Esophagus muscularis mucosa (tissue), 4 donors: Measurements from ENCODE around the gene FAR2. TPM values are rescaled to one million over a fixed set of nuclear protein-coding genes. Genes with fewer than 3 reads are reported as not detected.

Experiments
- DNase-seq: peaks from one replicate; pipeline ENCODE4 v3.0.0-alpha.2; 2017; ENCODE audit errors: extremely low spot score
- H3K27ac ChIP-seq, 4 donors: fragments of 200-600 bp; sonication (generic); replicated peaks in 1 of 4; 1 replicate in 3 of 4; 2 replicates in 1 of 4; pipeline ENCODE4 v1.5.1; 2016 to 2019; ENCODE audit warnings: mild to moderate bottlenecking in 1 of 4
- H3K27me3 ChIP-seq, 4 donors: fragments of 200-600 bp; sonication (generic); one replicate each; pipeline versions ENCODE4 v1.5.1 to v1.6.0; 2016 to 2019
- H3K36me3 ChIP-seq, 4 donors: fragments of 200-600 bp; sonication (generic); one replicate each; pipeline ENCODE4 v1.5.1; 2016 to 2019
- H3K4me1 ChIP-seq, 4 donors: fragments of 200-600 bp; sonication (generic); one replicate each; pipeline ENCODE4 v1.5.1; 2016 to 2019
- H3K4me3 ChIP-seq, 4 donors: fragments of 200-600 bp; sonication (generic); 1 replicate in 2 of 4; 2 replicates in 2 of 4; pipeline ENCODE4 v1.5.1; 2016 to 2019; ENCODE audit warnings: mild to moderate bottlenecking in 4 of 4, moderate library complexity in 1 of 4
- H3K9me3 ChIP-seq, 4 donors: fragments of 200-600 bp; sonication (generic); 1 replicate in 3 of 4; 2 replicates in 1 of 4; pipeline ENCODE4 v1.5.1; 2016 to 2019
- CTCF ChIP-seq, 3 experiments: fragments of 200-600 bp in 2 of 3; fragments of 450-650 bp in 1 of 3; sonication (generic) in 2 of 3; IDR thresholded peaks; one replicate each; pipeline ENCODE4 v1.5.1; 2017 to 2019; ENCODE audit warnings: antibody characterized with exemption in 3 of 3, mild to moderate bottlenecking in 2 of 3, moderate library complexity in 1 of 3
- EP300 ChIP-seq: sonication (generic); formaldehyde crosslinking; IDR thresholded peaks from one replicate; pipeline ENCODE4 v1.6.1; 2017; ENCODE audit warnings: antibody characterized with exemption
- POLR2A ChIP-seq: fragments of 450-650 bp; IDR thresholded peaks from one replicate; pipeline ENCODE4 v1.6.1; 2017; ENCODE audit warnings: antibody characterized with exemption, moderate library complexity, mild to moderate bottlenecking, low read depth
- POLR2AphosphoS5 ChIP-seq, 2 donors: sonication (generic); formaldehyde crosslinking; IDR thresholded peaks; one replicate each; pipeline ENCODE4 v1.6.1; 2017; ENCODE audit warnings: antibody characterized with exemption in 2 of 2
- WGBS: methylation state at CpG from one replicate; pipeline ENCODE4 v1.1.5; 2018; 5-methylcytosine and 5-hydroxymethylcytosine counted together
- intact Hi-C: fragments of 100-400 bp; cut with DNase I; formaldehyde crosslinking; loops from one replicate; pipeline ENCODE4 v1.15.1; 2023
- total RNA-seq, 4 donors: library from RNA; depleted of rRNA; stranded (reverse); fragments of >200 nt; gene quantifications; one replicate each; pipeline versions ENCODE4 v1.1.0 to v1.2.1, GENCODE V29; 2016

The FAR2 gene
- total RNA-seq, 4 donors from 2014 or later: 11.6 to 15.0 (median 11.9) TPM

- no peaks in the 10 kb centered on the region for H3K9me3 ChIP-seq
- no peaks in the 10 kb centered on the region for H3K27me3 ChIP-seq
- H3K36me3 ChIP-seq: no peaks in the 10 kb centered on the region
- intact Hi-C loops: no loop called here
- peaks cover 0 to 31% (median 27%) of the 10 kb centered on the region in 4 donors for H3K4me1 ChIP-seq
- H3K27ac ChIP-seq: peak overlapping the region in 2 of 4 donors; percentile 3 to 13
- TF ChIP-seq EP300: no peak
- peak in 1 of 2 donors; percentile 17 for TF ChIP-seq POLR2AphosphoS5 (IDR thresholded peaks at IDR 0.05)
- TF ChIP-seq CTCF (IDR thresholded peaks at IDR 0.05): no peak
- TF ChIP-seq POLR2A: no peak
- H3K4me3 ChIP-seq: peak overlapping the region in 1 of 4 donors; percentile 2
- 75% methylated on average over 2 of the region's 2 CpGs for WGBS
- DNase-seq: no peak
Measured at GRCh38 chr12:29158115-29158763, 9.2 kb downstream of the FAR2 start.

GRCh38 chr12:29159661-29160060 lies 10.6 kb downstream of the FAR2 start:
- 75% methylated on average over 3 of the region's 3 CpGs for WGBS
- intact Hi-C loops: no loop called here
- Histone ChIP-seq H3K36me3 (no peaks in the 10 kb centered on the region), H3K27ac (peak overlapping the region in 1 of 4 donors; percentile 44), H3K27me3 (no peaks in the 10 kb centered on the region), H3K4me3 (no peak overlapping the region), H3K4me1 (peaks cover 7 to 35% (median 28%) of the 10 kb centered on the region in 4 donors), H3K9me3 (no peaks in the 10 kb centered on the region)
- DNase-seq: no peak
- no peak for TF ChIP-seq EP300
- TF ChIP-seq POLR2AphosphoS5 (IDR thresholded peaks at IDR 0.05): no peak
- no peak for TF ChIP-seq CTCF (IDR thresholded peaks at IDR 0.05)
- TF ChIP-seq POLR2A: no peak

- intact Hi-C loops: no loop called here
- no peak for DNase-seq
- Histone ChIP-seq H3K36me3 (no peaks in the 10 kb centered on the region), H3K9me3 (no peaks in the 10 kb centered on the region), H3K4me3 (no peak overlapping the region), H3K4me1 (peaks cover 9 to 41% (median 31%) of the 10 kb centered on the region in 4 donors), H3K27me3 (no peaks in the 10 kb centered on the region), H3K27ac (peak overlapping the region in 1 of 4 donors; percentile 44)
- WGBS: 86% methylated on average over 3 of the region's 3 CpGs
- TF ChIP-seq EP300 (no peak), CTCF (IDR thresholded peaks at IDR 0.05) (no peak), POLR2A (no peak), POLR2AphosphoS5 (IDR thresholded peaks at IDR 0.05) (no peak)
Measured at GRCh38 chr12:29160230-29160629, 11.2 kb downstream of the FAR2 start.

- intact Hi-C loops: no loop called here
- Histone ChIP-seq H3K4me3 (no peak overlapping the region), H3K4me1 (peaks cover 9 to 56% (median 39%) of the 10 kb centered on the region in 4 donors), H3K36me3 (no peaks in the 10 kb centered on the region), H3K9me3 (no peaks in the 10 kb centered on the region), H3K27ac (peak overlapping the region in 2 of 4 donors; percentile 75 to 80), H3K27me3 (no peaks in the 10 kb centered on the region)
- TF ChIP-seq POLR2AphosphoS5 (IDR thresholded peaks at IDR 0.05) (no peak), CTCF (IDR thresholded peaks at IDR 0.05) (no peak), EP300 (no peak), POLR2A (no peak)
- 90% methylated on average over 4 of the region's 4 CpGs for WGBS
- DNase-seq: no peak
Measured at GRCh38 chr12:29163146-29163545, 14.1 kb downstream of the FAR2 start.
